NCI-H2227 (cell line): ENCODE data around the gene MRPL42.
"Not testable (repeated sequence)": the region's sequence is repeated elsewhere in the genome, so short reads cannot be mapped to it uniquely, and the experiment has no call there.

Experiments used
- DNase-seq: peaks from one replicate; lab custom pipeline; 2025; ENCODE audit not compliant: unreplicated experiment; lab: John Stamatoyannopoulos, UW

MRPL42 gene

GRCh38 chr12:93540466-93540865 lies 73.2 kb downstream of the MRPL42 start:
- DNase-seq = no peak

DNA sequence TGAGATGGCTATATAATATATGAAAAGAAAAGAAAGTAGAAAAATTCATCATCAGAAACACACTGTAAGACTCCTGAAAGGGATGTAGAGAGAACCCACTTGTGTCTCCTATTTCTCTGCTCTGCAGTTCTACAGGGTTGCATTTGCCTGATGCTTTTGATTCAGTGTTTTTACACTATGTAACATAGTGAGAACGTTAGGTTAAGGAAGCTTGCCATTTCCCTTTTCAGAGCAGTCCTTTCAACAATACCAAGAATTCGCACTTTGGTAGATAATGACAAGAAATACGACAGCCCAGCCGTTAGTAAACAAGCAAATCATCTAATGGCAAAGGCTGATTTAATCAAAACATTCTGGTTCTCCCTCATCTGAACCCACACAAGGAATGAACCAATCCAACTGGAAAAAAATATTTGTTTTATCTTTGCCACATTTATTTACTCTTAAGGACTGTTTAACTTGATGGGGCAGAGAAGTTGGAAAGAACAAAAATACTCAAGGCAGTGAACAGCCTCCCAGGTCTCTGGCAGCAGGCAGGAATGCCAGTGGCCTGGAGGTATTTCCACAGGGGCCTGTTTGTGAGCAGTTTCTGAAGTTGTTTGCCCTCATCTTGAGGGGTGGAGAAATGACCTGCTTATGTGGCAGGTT lies 74.4 kb downstream of the MRPL42 start:
- DNase-seq = no peak

GRCh38 chr12:93547778-93548177 lies 80.5 kb downstream of the MRPL42 start:
- DNase-seq = no peak

- no peak for DNase-seq
Observed at GRCh38 chr12:93549174-93549573, 81.9 kb downstream of the MRPL42 start.

- DNase-seq = no peak
Observed at GRCh38 chr12:93550748-93551611, 83.7 kb downstream of the MRPL42 start.

DNA sequence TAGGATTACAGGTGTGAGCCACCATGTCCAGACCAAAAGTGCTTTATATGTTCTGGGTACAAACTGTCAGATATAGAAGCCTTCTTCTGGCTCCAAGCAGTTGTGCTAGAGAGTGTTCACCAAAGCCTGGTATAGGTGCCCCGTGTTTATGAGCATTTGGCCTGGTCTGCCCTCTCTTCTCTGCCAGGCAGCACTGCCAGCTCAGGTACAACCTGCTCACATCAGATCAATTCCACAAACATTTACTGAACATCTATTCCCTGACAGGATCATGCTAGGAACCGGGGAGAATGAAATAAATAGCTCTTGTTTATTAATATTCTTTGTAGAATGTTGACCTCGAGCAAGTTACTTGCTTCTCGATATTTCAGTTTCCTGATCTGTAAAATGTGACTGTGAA lies 85.1 kb downstream of the MRPL42 start:
- DNase-seq = no peak

- not testable (repeated sequence) for DNase-seq
Observed at GRCh38 chr12:93557879-93558278, 90.6 kb downstream of the MRPL42 start.

DNA sequence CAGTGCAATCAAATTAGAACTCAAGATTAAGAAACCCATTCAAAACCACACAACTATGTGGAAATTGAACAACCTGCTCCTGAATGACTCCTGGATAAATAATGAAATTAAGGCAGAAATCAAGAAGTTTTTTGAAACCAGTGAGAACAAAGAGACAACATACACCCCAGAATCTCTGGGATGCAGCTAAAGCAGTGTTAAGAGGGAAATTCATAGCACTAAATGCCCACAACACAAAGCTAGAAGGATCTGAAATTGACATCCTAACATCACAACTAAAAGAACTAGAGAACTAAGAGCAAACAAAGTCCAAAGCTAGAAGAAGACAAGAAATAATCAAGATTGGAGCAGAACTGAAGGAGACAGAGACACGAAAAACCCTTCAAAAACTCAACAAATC lies 91.4 kb downstream of the MRPL42 start:
- not testable (repeated sequence) for DNase-seq

DNA sequence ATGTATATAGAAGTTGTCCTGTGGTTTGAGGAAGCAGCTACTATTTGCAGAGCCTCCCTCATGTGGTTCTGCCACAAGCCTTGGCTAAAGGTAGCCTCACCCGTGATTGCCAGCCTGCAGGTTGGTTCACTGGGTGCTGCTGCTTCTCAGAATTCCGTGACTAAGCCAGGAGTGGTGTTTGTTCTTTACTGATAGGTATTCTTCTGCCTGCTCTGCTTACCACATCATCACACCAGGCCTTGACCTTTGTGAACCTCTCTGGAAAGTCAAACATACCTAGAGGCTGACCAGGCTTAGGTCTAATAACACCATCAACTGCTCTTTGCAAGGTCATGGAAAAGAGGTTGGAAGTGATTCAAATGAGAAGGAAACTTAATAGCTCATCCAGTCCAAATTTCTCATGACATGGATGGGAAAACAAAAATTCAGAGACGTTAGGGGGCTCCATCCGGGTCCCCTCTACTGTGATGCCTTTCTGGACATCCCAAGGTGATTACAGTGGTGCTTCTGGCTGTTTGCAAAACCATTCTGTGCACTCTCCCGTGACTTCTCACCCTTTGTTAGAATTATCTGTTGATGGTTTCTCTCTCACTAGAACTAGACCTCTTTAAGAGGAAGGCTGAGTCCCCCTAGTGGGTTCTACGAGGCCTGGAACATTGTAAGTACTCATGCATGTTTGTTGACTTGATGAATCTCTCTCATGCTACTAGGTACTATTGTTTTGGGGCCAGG lies 96.7 kb downstream of the MRPL42 start:
- DNase-seq = no peak

- no peak for DNase-seq
Observed at GRCh38 chr12:93565760-93566159, 98.4 kb downstream of the MRPL42 start.
